GM18508 (cell line): ENCODE measurements around the gene OR8D2.
"Not testable (repeated sequence)": the region's sequence is repeated elsewhere in the genome, so short reads cannot be mapped to it uniquely, and the experiment has no call there.

Experiments used
- ATAC-seq: cut with Tn5 transposase; IDR thresholded peaks from one replicate; pipeline ENCODE4 v1.9.1; 2021; ENCODE audit warnings: moderate number of reproducible peaks; ENCODE audit not compliant: insufficient read depth, unreplicated experiment

Gene OR8D2

DNA sequence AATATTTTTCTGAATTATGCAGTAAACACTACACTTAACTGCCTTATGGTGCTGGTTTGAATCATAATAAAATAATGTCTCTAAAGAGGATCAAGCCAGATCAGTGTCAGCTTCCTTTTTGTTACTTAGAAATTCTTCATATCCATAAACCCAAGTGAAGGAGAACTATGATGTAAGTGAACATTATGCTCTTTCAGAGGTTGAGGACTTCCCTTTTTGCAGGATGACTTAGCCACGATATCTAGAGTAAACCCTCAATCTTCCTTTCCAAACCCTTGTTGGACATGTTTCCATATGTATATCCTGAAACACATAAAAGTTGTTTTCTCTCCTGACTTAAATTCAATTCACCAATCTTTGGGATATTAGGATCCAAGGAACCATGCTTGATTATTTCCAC lies 25.3 kb downstream of the OR8D2 start:
- no peak for ATAC-seq

DNA sequence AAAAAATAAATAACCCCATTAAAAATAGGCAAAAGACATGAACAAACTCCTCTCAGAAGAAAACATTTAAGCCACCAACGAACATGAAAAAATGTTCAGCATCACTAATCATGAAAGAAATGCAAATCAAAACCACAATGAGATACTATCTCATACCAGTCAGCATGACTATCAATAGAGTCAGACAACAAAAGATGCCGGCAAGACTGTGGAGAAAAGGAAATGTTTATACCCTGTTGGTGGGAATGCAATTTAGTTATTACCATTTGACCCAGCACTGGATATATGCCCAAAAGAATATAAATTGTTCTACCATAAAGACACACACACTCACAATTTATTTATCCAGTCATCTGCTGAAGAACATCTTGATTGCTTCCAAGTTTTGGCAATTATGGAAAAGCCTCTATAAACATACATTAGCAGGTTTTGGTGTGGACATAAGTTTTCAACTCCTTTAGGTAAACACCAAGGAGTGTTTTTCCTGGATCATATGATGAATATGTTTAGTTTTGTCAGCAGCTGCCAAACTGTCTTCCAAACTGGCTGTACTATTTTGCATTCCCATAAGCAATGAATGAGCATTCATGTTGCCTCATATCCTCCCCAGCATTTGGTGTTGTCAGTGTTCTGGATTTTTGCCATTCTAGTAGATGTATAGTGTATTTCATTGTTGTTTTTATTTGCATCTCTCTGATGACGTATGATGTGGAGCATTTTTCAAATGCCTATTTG lies 34.2 kb downstream of the OR8D2 start:
- ATAC-seq, result no peak

DNA sequence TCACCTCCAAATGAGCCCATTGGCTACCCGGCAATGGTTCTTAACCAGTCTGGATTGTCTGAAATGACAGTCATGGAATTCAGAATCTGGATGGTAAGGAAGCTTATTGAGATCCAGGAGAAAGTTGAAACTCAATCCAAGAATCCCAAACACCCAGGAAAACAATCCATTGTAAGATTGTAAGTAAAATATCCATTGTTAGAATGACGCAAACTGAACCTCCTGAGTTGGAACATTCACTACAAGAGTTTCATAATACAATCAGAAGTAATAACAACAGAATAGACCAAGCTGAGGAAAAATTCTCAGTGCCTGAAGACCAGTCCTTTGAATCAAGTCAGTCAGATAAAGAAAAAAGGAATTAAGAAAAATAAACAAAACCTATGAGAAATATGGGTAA lies 41.7 kb downstream of the OR8D2 start:
- no peak for ATAC-seq

DNA sequence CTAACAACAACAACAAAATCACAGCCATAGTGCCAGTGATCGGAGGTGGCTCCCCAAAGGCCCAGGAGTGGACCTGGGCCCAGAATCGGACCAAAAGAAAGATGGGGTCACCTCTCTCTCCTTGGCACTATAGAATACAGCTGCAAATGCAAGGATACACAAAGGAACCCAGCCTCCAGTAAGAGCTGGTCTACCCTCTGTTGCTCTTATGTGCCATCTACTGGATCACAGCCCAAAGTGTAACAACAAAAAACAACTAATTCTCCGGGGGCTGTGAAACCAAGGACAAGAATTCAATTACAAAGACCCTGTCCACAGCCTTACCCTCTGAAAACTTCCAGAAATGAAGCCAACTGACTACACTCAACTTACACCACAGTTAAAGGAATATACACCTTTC lies 42.2 kb downstream of the OR8D2 start:
- no peak for ATAC-seq

DNA sequence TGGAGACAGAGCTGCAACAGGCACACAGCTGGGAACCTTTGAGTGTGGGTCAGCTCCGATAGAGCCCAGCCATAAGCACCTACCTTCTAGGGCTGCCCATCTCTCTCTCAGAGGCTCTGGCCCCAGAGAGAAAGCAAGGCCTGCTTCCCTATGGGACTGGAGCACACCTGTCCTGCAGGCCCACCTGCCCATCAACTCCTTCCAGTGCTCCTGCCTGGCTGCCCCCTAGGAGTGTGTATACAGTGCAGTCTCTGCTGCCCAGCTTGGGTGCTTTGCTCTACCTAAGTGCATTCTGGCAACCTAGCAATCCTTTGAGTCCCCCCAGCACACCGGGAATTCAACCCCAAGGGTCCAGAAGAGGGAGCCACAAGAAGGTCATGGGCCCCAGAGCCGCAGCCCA lies 42.8 kb downstream of the OR8D2 start:
- ATAC-seq, result no peak

DNA sequence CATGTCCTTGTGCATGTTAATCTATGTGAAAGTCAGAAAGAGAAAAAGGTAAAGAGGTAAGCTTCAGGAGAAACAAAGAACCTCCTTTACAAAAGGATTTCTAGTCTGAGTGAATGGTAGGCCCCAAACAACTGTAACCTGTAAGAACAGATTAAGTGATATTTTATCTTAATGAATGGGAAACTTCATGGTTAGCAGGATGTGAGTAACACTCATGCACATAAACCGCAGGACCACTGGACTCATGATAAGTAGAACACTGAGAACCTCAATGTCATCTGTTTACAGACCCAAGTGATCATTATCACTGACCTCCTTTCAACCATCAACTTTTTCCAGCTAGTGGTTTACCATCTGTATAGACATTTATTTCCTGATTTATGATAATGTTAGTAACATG lies 43.9 kb downstream of the OR8D2 start:
- ATAC-seq, result no peak

DNA sequence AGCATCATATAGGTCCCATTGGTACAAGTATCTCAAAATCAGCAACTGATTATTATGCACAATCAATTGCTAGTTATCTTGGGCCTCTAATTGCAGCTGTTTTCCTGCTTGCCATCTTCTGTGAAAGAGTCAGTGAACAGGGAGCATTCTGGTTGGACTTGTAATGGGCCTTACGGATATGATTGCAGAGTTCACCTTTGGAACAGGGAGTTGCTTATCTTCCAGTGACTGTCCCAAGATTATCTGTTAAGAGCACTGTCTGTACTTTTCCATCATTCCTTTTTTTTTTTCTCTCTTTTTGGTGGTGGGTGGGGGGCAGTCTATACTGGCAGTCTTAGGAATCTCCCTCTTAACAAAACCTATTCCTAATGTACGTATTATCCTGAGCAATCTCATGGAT lies 46.0 kb downstream of the OR8D2 start:
- ATAC-seq, result no peak

DNA sequence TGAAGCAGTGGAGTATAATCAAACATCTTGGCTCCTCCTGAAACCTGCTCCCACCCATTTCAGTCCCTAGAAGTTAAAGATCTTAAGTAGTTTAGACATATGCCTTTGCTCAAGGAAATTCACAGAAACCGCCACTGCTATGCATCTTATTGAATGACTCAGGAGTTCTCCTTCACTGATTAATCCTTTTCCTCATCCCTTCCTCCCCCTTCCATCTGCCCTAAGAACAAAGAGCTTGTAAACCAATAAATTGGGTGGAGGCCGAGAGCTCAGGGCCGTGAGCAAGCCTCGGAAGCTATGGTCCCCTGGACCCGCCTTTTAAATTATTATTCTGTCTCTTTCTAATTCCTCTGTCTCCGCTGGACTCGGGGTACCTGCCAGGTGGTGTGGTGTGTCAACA lies 49.1 kb downstream of the OR8D2 start:
- ATAC-seq, result not testable (repeated sequence)
